IMR-90 (cell line): Measurements from ENCODE around the gene TAF4. TPM values are rescaled to one million over a fixed set of nuclear protein-coding genes. Genes with fewer than 3 reads are reported as not detected.

ENCODE experiments used
- ATAC-seq: fragments of 200-7000 bp; cut with Tn5 transposase; 2 replicates; pipeline ENCODE4 v1.9.1; 2020; ENCODE audit warnings: low read depth, mild to moderate bottlenecking, moderate library complexity
- BruUV-seq: library from RNA; stranded (reverse); fragments of 400-500 nt; replicated peaks from 2 replicates; lab custom pipeline; 2021; lab: Mats Ljungman, UMichigan
- CTCF ChIA-PET: fragments of 300-600 bp; formaldehyde crosslinking; extraction: SDS; loops from one replicate; lab custom pipeline; 2021; ENCODE audit warnings: antibody characterized with exemption; lab: Yijun Ruan, JAX
- POLR2A ChIA-PET: fragments of 300-600 bp; sonication (Branson Sonifier 250); formaldehyde crosslinking; loops from one replicate; lab custom pipeline; 2022; ENCODE audit warnings: antibody characterized with exemption; ENCODE audit not compliant: unreplicated experiment; lab: Charles Lee
- DNase-seq: peaks from one replicate; pipeline ENCODE4 v3.0.0; 2013
- H2AFZ ChIP-seq: replicated peaks from 2 replicates; pipeline ENCODE3; 2013; ENCODE audit warnings: low read length, mild to moderate bottlenecking; ENCODE audit not compliant: poor library complexity
- H2AK5ac ChIP-seq: 2 replicates; pipeline ENCODE4 v1.6.1; 2013; ENCODE audit warnings: low read depth, low read length, inconsistent platforms
- H2AK9ac ChIP-seq: replicated peaks from 2 replicates; pipeline ENCODE3; 2013; ENCODE audit warnings: mild to moderate bottlenecking, low read depth, low read length, moderate library complexity; ENCODE audit not compliant: poor library complexity
- H2BK120ac ChIP-seq: 2 replicates; pipeline ENCODE4 v1.6.1; 2013; ENCODE audit warnings: low read depth, low read length, inconsistent platforms
- H2BK15ac ChIP-seq: 3 replicates; pipeline ENCODE4 v1.6.1; 2013; ENCODE audit warnings: low read depth, low read length, inconsistent platforms
- H2BK20ac ChIP-seq: 2 replicates; pipeline ENCODE4 v1.6.1; 2013; ENCODE audit warnings: low read depth, mild to moderate bottlenecking, inconsistent platforms, low read length, moderate library complexity
- H2BK5ac ChIP-seq: 2 replicates; pipeline ENCODE4 v1.6.1; 2013; ENCODE audit warnings: mild to moderate bottlenecking, low read depth, low read length, inconsistent platforms; ENCODE audit not compliant: poor library complexity, severe bottlenecking
- H3K14ac ChIP-seq: replicated peaks from 2 replicates; pipeline ENCODE4 v1.6.1; 2013; ENCODE audit warnings: low read depth, low read length, inconsistent platforms
- H3K18ac ChIP-seq: 2 replicates; pipeline ENCODE4 v1.6.1; 2013; ENCODE audit warnings: low read depth, low read length, control low read depth
- H3K23ac ChIP-seq: 2 replicates; pipeline ENCODE4 v1.6.1; 2013; ENCODE audit warnings: low read depth, low read length, inconsistent platforms
- H3K27ac ChIP-seq: 2 replicates; pipeline ENCODE4 v1.5.1; 2013; ENCODE audit warnings: mild to moderate bottlenecking, control low read depth, low read length; ENCODE audit not compliant: insufficient read depth
- H3K27me3 ChIP-seq: 2 replicates; pipeline ENCODE4 v1.6.1; 2013; ENCODE audit warnings: low read length; ENCODE audit not compliant: control insufficient read depth, insufficient read depth
- H3K36me3 ChIP-seq: 2 replicates; pipeline ENCODE4 v1.6.1; 2013; ENCODE audit warnings: low read length, mixed read lengths; ENCODE audit not compliant: control insufficient read depth, insufficient read depth
- H3K4ac ChIP-seq: 2 replicates; pipeline ENCODE4 v1.6.1; 2013; ENCODE audit warnings: low read depth, low read length, inconsistent platforms
- H3K4me1 ChIP-seq: 2 replicates; pipeline ENCODE4 v1.6.1; 2013; ENCODE audit warnings: low read length, mixed read lengths; ENCODE audit not compliant: control insufficient read depth, insufficient read depth
- H3K4me2 ChIP-seq: 2 replicates; pipeline ENCODE4 v1.6.1; 2013; ENCODE audit warnings: low read depth, mild to moderate bottlenecking, control low read depth, low read length, moderate library complexity
- H3K4me3 ChIP-seq: 2 replicates; pipeline ENCODE4 v1.5.1; 2013; ENCODE audit warnings: low read depth, mild to moderate bottlenecking, control low read depth, low read length, moderate library complexity; ENCODE audit not compliant: insufficient read depth
- H3K56ac ChIP-seq: 2 replicates; pipeline ENCODE4 v1.6.1; 2013; ENCODE audit warnings: low read length, inconsistent platforms; ENCODE audit not compliant: insufficient read depth; ENCODE audit errors: extremely low read depth
- H3K79me1 ChIP-seq, 2 experiments: 2 replicates each; pipeline ENCODE4 v1.6.1; 2013; ENCODE audit warnings: low read length in 2 of 2, inconsistent platforms in 1 of 2, low read depth in 1 of 2
- H3K9ac ChIP-seq: 2 replicates; pipeline ENCODE4 v1.6.1; 2013; ENCODE audit warnings: low read depth, low read length, control low read depth
- H3K9me1 ChIP-seq: 2 replicates; pipeline ENCODE4 v1.6.1; 2013; ENCODE audit warnings: low read length, inconsistent platforms; ENCODE audit not compliant: insufficient read depth
- H3K9me3 ChIP-seq: 2 replicates; pipeline ENCODE4 v1.6.1; 2013; ENCODE audit warnings: low read length; ENCODE audit not compliant: control insufficient read depth, insufficient read depth
- H4K20me1 ChIP-seq: 2 replicates; pipeline ENCODE4 v1.6.1; 2013; ENCODE audit warnings: low read length, inconsistent platforms; ENCODE audit not compliant: insufficient read depth
- H4K5ac ChIP-seq: 2 replicates; pipeline ENCODE4 v1.6.1; 2013; ENCODE audit warnings: mild to moderate bottlenecking, low read depth, low read length, control low read depth
- H4K8ac ChIP-seq, 2 experiments: 2 replicates each; pipeline ENCODE4 v1.6.1; 2013; ENCODE audit warnings: low read depth in 2 of 2, low read length in 2 of 2, control low read depth in 1 of 2, inconsistent platforms in 1 of 2
- H4K91ac ChIP-seq: 2 replicates; pipeline ENCODE4 v1.6.1; 2013; ENCODE audit warnings: low read depth, low read length, inconsistent platforms; ENCODE audit not compliant: insufficient read depth
- BHLHE40 ChIP-seq: fragments of 150-350 bp; IDR thresholded peaks from 2 replicates; pipeline ENCODE4 v1.6.1; 2016; ENCODE audit warnings: mild to moderate bottlenecking, low read depth, low read length
- CEBPB ChIP-seq: IDR thresholded peaks from 2 replicates; pipeline ENCODE4 v1.6.1; 2012; ENCODE audit warnings: low read depth, low read length, improper control_type of control experiment
- CHD1 ChIP-seq: IDR thresholded peaks from 2 replicates; pipeline ENCODE4 v1.6.1; 2012; ENCODE audit warnings: low read depth, low read length, improper control_type of control experiment
- CTCF ChIP-seq: conservative IDR thresholded peaks from 2 replicates; pipeline ENCODE4 v1.5.1; 2012; ENCODE audit warnings: mild to moderate bottlenecking, low read depth, low read length, improper control_type of control experiment
- ELK1 ChIP-seq: fragments of 150-350 bp; IDR thresholded peaks from 2 replicates; pipeline ENCODE4 v1.6.1; 2016; ENCODE audit warnings: low read depth, mild to moderate bottlenecking, low read length, moderate library complexity, borderline replicate concordance
- MAFK ChIP-seq: IDR thresholded peaks from 2 replicates; pipeline ENCODE4 v1.6.1; 2012; ENCODE audit warnings: low read depth, low read length, improper control_type of control experiment
- MAZ ChIP-seq: IDR thresholded peaks from 2 replicates; pipeline ENCODE4 v1.6.1; 2012; ENCODE audit warnings: low read depth, mild to moderate bottlenecking, low read length, improper control_type of control experiment, moderate library complexity, borderline replicate concordance
- MXI1 ChIP-seq: IDR thresholded peaks from 2 replicates; pipeline ENCODE4 v1.6.1; 2012; ENCODE audit warnings: low read depth, mild to moderate bottlenecking, low read length, moderate library complexity, borderline replicate concordance
- RCOR1 ChIP-seq: IDR thresholded peaks from 2 replicates; pipeline ENCODE4 v1.6.1; 2012; ENCODE audit warnings: mild to moderate bottlenecking, low read length, improper control_type of control experiment; ENCODE audit not compliant: insufficient replicate concordance
- RFX5 ChIP-seq: IDR thresholded peaks from 2 replicates; pipeline ENCODE4 v1.8.0; 2012; ENCODE audit warnings: low read depth, mild to moderate bottlenecking, low read length, moderate library complexity
- SMC3 ChIP-seq: fragments of 150-350 bp; IDR thresholded peaks from 2 replicates; pipeline ENCODE4 v1.6.1; 2016; ENCODE audit warnings: low read depth, mild to moderate bottlenecking, antibody characterized with exemption, low read length, moderate library complexity
- USF2 ChIP-seq: fragments of 150-350 bp; IDR thresholded peaks from 2 replicates; pipeline ENCODE4 v1.6.1; 2017; ENCODE audit warnings: mild to moderate bottlenecking, antibody characterized with exemption, low read length, low read depth
- WGBS, 2 experiments: methylation state at CpG; one replicate each; pipeline versions ENCODE4 v1.1.5 to v1.1.7; 2013; ENCODE audit warnings: missing lambda C conversion rate in 2 of 2; ENCODE audit not compliant: insufficient read length in 1 of 2; ENCODE audit errors: extremely low coverage in 2 of 2; 5-methylcytosine and 5-hydroxymethylcytosine counted together
- dilution Hi-C: fragments of 300-500 bp; cut with HindIII; formaldehyde crosslinking; loops from one replicate; pipeline ENCODE4 v1.14.3; 2018; ENCODE audit warnings: low sequenced_read_pairs; ENCODE audit not compliant: unreplicated experiment
- in situ Hi-C: fragments of 300-500 bp; cut with MboI; formaldehyde crosslinking; loops from 3 replicates; pipeline ENCODE4 v1.14.3; 2019; ENCODE audit warnings: low sequenced_read_pairs, inconsistent platforms, mixed read lengths
- intact Hi-C: fragments of 100-400 bp; cut with micrococcal nuclease; formaldehyde crosslinking; loops from 2 replicates; pipeline ENCODE4 v1.10.0; 2022
- polyA plus RNA-seq, 3 experiments: library from polyadenylated mRNA; depleted of rRNA; stranded (reverse); fragments of >200 nt; gene quantifications; 2 replicates each; pipeline ENCODE4 v1.2.3, GENCODE V29; 2012; ENCODE audit warnings: low replicate concordance in 1 of 3
- total RNA-seq: library from RNA; depleted of rRNA; stranded (reverse); fragments of >200 nt; gene quantifications from 2 replicates; pipeline ENCODE4 v1.2.3, GENCODE V29; 2012

The TAF4 gene
- total and polyA plus RNA-seq, 2 of the 4 experiments (the other 2 are of a cell fraction), result 1.4 to 5.1 TPM

GRCh38 chr20:61942526-61942925 is 123.2 kb downstream of the TAF4 start:
- POLR2A ChIA-PET, result no interaction called here
- Histone ChIP-seq H3K27me3 (peaks cover 5% of the 10 kb centered on the region; the same call in 1 of the 2 replicates), H3K56ac (no peak overlapping the region), H2AK5ac (no peak overlapping the region), H2BK120ac (no peak overlapping the region), H2BK15ac (no peak overlapping the region), H3K4me3 (no peak overlapping the region), H3K4ac (no peak overlapping the region), H3K27ac (no peak overlapping the region), H4K5ac (no peak overlapping the region), H3K18ac (no peak overlapping the region), H2BK20ac (no peak overlapping the region), H3K14ac (no peak overlapping the region), H4K91ac (no peak overlapping the region), H3K9ac (no peak overlapping the region), H3K23ac (no peak overlapping the region), H3K36me3 (no peaks in the 10 kb centered on the region), H3K4me2 (no peak overlapping the region), H3K9me1 (no peaks in the 10 kb centered on the region), H3K4me1 (no peaks in the 10 kb centered on the region), H2AK9ac (no peak overlapping the region), H4K20me1 (no peaks in the 10 kb centered on the region), H2AFZ (no peak overlapping the region), H3K9me3 (no peaks in the 10 kb centered on the region), H2BK5ac (no peak overlapping the region), H4K8ac (no peak overlapping the region), H3K79me1 (no peaks in the 10 kb centered on the region)
- ATAC-seq (no peak), DNase-seq (no peak)
- dilution Hi-C loops, result no loop called here
- intact Hi-C loops, result no loop called here
- CTCF ChIA-PET, result no interaction called here
- 38% methylated on average over 1 of the region's 9 CpGs; no CpG with 5 or more reads in 1 of the 2 experiments for WGBS, 2 experiments
- TF ChIP-seq USF2 (no peak), ELK1 (no peak), RCOR1 (no peak), CTCF (no peak), CHD1 (no peak), CEBPB (no peak), MXI1 (no peak), SMC3 (no peak), RFX5 (no peak), MAFK (no peak), BHLHE40 (no peak), MAZ (no peak)
- no TSS peak for BruUV-seq
- in situ Hi-C loops, result no loop called here
